Duodenal mucosa (tissue), 2 donors: Measurements from ENCODE around the gene HYLS1.

Source experiments
- H3K27ac ChIP-seq: one replicate; pipeline ENCODE4 v1.7.0; 2013; ENCODE audit warnings: low read depth, low read length
- H3K27me3 ChIP-seq, 2 donors: one replicate each; pipeline ENCODE4 v1.7.0; 2013; ENCODE audit warnings: low read length in 2 of 2, control low read depth in 1 of 2; ENCODE audit not compliant: insufficient read depth in 2 of 2, control insufficient read depth in 1 of 2
- H3K36me3 ChIP-seq, 2 donors: one replicate each; pipeline ENCODE4 v1.7.0; 2013; ENCODE audit warnings: low read length in 2 of 2, control low read depth in 1 of 2; ENCODE audit not compliant: insufficient read depth in 2 of 2, control insufficient read depth in 1 of 2
- H3K4me1 ChIP-seq, 2 donors: one replicate each; pipeline ENCODE4 v1.7.0; 2013; ENCODE audit warnings: low read length in 2 of 2, control low read depth in 1 of 2; ENCODE audit not compliant: insufficient read depth in 2 of 2, control insufficient read depth in 1 of 2
- H3K4me3 ChIP-seq, 2 donors: one replicate each; pipeline ENCODE4 v1.7.0; 2013; ENCODE audit warnings: low read length in 2 of 2, low read depth in 1 of 2
- H3K9ac ChIP-seq, 2 donors: one replicate each; pipeline ENCODE4 v1.7.0; 2013; ENCODE audit warnings: low read length in 2 of 2, low read depth in 1 of 2
- H3K9me3 ChIP-seq, 2 donors: one replicate each; pipeline ENCODE4 v1.7.0; 2013; ENCODE audit warnings: low read length in 2 of 2, control low read depth in 1 of 2; ENCODE audit not compliant: control insufficient read depth in 1 of 2

Gene HYLS1

GRCh38 chr11:125949271-125950177 is 62.1 kb downstream of the HYLS1 start:
- Histone ChIP-seq H3K27ac (no peak overlapping the region), H3K27me3 (no peaks in the 10 kb centered on the region), H3K4me1 (peaks cover 0 to 10% of the 10 kb centered on the region in 2 donors), H3K36me3 (no peaks in the 10 kb centered on the region), H3K9ac (no peak overlapping the region), H3K4me3 (no peak overlapping the region), H3K9me3 (no peaks in the 10 kb centered on the region)

GRCh38 chr11:125950178-125950490 is 62.7 kb downstream of the HYLS1 start:
- H3K9ac ChIP-seq: no peak overlapping the region
- no peak overlapping the region for H3K4me3 ChIP-seq
- H3K27ac ChIP-seq: no peak overlapping the region
- H3K4me1 ChIP-seq: peaks cover 0 to 10% of the 10 kb centered on the region in 2 donors
- no peaks in the 10 kb centered on the region for H3K27me3 ChIP-seq
- H3K9me3 ChIP-seq: no peaks in the 10 kb centered on the region
- H3K36me3 ChIP-seq: no peaks in the 10 kb centered on the region
